ENCODE data around the gene MYBBP1A. TPM values are rescaled to one million over a fixed set of nuclear protein-coding genes. Genes with fewer than 3 reads are reported as not detected.

Gene MYBBP1A
- total RNA-seq, 1 experiment from 2014 or later = 130 TPM

DNA sequence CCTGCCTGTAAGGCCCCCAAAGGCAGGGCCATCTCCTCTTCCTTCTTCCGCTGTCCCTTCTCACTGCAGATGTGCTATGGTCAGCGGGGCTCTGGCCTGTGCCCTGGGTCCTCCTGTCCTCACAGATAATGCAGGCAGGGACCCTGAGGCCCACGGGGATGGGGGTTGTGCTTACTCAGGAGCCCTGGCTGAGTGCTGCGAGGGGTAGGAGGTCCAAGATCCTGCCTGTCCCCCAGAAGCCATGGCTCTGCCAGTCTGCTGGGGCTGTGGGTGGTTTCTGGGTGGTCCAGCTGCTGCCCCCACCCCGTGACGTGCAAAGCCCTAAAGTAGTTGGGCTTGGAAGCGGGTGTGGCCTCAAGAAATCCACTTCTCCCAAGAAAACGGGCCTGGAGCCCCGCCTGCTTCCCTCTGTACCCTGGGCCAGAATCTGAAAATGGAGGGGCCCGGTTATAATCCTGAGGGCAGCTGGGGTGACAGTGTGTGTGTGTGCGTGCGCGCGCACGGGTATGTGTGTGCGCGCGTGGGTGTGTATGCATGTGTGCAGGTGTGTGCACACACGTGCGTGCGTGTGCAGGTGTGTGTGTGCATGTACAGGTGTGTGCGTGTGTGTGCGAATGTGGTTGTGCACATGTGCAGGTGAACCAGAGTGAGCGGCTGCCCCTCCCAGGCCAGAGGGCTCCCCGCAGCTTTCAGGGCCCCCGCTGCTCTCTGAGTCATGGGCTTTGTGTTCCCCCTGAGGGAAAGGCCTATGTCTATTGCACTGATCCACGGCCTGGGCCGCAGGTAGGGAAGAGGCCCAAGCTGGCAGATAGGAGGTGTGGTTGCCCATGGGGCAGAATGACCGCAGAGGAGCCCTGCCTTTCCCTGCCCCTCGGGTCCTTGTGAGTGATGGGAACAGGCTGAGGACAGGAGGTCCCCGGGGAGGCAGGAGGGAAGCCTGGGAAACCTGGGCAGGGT, 42.8 kb downstream of the MYBBP1A start:
- H3K9me3 ChIP-seq (ENCODE audit: control insufficient read depth in 1 of 2, insufficient read depth in 1 of 2, low read depth in 1 of 2, low read length in 2 of 2) = no peaks in the 10 kb centered on the region
- H3K4me1 ChIP-seq (ENCODE audit: control insufficient read depth in 1 of 2, insufficient read depth in 2 of 2, low read length in 2 of 2) = peaks cover 21 to 31% of the 10 kb centered on the region in 2 experiments
- no peaks in the 10 kb centered on the region for H3K27me3 ChIP-seq (ENCODE audit: insufficient read depth, low read length)
- no peaks in the 10 kb centered on the region for H3K79me2 ChIP-seq (ENCODE audit: insufficient read depth, low read length)
- no peak overlapping the region for H2AFZ ChIP-seq (ENCODE audit: low read depth, low read length, poor library complexity, severe bottlenecking)
- no peaks in the 10 kb centered on the region for H3K36me3 ChIP-seq (ENCODE audit: control insufficient read depth in 1 of 2, insufficient read depth in 2 of 2, low read length in 2 of 2)
- POLR2A ChIA-PET = no interaction called here
- no peaks in the 10 kb centered on the region for H4K20me1 ChIP-seq (ENCODE audit: insufficient read depth)
- H3K4me2 ChIP-seq (ENCODE audit: low read length) = no peak overlapping the region
- no TSS peak for BruUV-seq (replicated peaks)
- no peaks in the 10 kb centered on the region for H3K9me2 ChIP-seq (ENCODE audit: insufficient read depth)
- RAD21 ChIA-PET (ENCODE audit: low non-redundant PET in 1 of 2, low total read pairs in 2 of 2, uncharacterized antibody in 2 of 2, unreplicated experiment in 2 of 2) = no interaction called here
- H3K9ac ChIP-seq (ENCODE audit: low read length) = no peak overlapping the region
- no peak overlapping the region for H3K27ac ChIP-seq (ENCODE audit: low read depth, low read length)
- no peak for ATAC-seq
- CTCF ChIA-PET = no interaction called here
- no peak for DNase-seq (ENCODE audit: low read depth, low spot score)
- intact Hi-C loops (cut with micrococcal nuclease) = no loop called here
- no peak overlapping the region for H3K4me3 ChIP-seq (replicated peaks in 1 of 2; ENCODE audit: low read depth in 1 of 2, low read length in 2 of 2)
- TF ChIP-seq, protein P1, sequence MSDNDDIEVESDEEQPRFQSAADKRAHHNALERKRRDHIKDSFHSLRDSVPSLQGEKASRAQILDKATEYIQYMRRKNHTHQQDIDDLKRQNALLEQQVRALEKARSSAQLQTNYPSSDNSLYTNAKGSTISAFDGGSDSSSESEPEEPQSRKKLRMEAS (IDR thresholded peaks at IDR 0.05) = no peak
- TF ChIP-seq, protein P2, sequence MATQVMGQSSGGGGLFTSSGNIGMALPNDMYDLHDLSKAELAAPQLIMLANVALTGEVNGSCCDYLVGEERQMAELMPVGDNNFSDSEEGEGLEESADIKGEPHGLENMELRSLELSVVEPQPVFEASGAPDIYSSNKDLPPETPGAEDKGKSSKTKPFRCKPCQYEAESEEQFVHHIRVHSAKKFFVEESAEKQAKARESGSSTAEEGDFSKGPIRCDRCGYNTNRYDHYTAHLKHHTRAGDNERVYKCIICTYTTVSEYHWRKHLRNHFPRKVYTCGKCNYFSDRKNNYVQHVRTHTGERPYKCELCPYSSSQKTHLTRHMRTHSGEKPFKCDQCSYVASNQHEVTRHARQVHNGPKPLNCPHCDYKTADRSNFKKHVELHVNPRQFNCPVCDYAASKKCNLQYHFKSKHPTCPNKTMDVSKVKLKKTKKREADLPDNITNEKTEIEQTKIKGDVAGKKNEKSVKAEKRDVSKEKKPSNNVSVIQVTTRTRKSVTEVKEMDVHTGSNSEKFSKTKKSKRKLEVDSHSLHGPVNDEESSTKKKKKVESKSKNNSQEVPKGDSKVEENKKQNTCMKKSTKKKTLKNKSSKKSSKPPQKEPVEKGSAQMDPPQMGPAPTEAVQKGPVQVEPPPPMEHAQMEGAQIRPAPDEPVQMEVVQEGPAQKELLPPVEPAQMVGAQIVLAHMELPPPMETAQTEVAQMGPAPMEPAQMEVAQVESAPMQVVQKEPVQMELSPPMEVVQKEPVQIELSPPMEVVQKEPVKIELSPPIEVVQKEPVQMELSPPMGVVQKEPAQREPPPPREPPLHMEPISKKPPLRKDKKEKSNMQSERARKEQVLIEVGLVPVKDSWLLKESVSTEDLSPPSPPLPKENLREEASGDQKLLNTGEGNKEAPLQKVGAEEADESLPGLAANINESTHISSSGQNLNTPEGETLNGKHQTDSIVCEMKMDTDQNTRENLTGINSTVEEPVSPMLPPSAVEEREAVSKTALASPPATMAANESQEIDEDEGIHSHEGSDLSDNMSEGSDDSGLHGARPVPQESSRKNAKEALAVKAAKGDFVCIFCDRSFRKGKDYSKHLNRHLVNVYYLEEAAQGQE (IDR thresholded peaks at IDR 0.05; ENCODE audit: low read depth) = no peak
- TF ChIP-seq, protein P3, sequence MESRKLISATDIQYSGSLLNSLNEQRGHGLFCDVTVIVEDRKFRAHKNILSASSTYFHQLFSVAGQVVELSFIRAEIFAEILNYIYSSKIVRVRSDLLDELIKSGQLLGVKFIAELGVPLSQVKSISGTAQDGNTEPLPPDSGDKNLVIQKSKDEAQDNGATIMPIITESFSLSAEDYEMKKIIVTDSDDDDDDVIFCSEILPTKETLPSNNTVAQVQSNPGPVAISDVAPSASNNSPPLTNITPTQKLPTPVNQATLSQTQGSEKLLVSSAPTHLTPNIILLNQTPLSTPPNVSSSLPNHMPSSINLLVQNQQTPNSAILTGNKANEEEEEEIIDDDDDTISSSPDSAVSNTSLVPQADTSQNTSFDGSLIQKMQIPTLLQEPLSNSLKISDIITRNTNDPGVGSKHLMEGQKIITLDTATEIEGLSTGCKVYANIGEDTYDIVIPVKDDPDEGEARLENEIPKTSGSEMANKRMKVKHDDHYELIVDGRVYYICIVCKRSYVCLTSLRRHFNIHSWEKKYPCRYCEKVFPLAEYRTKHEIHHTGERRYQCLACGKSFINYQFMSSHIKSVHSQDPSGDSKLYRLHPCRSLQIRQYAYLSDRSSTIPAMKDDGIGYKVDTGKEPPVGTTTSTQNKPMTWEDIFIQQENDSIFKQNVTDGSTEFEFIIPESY (IDR thresholded peaks at IDR 0.05; ENCODE audit: extremely low read depth, insufficient replicate concordance, low read length) = no peak
- TF ChIP-seq FOSL1 (IDR thresholded peaks at IDR 0.05; ENCODE audit: low read depth) (no peak), CBX3 (IDR thresholded peaks at IDR 0.05; ENCODE audit: low read depth) (no peak)
